GM12878 (cell line): Measurements from ENCODE around the gene BEST1. TPM values are rescaled to one million over a fixed set of nuclear protein-coding genes. Genes with fewer than 3 reads are reported as not detected.

Experiments
- ATAC-seq: fragments of 200-7000 bp; cut with Tn5 transposase; 3 replicates; pipeline ENCODE4 v1.9.1; 2020; ENCODE audit warnings: mild to moderate bottlenecking, moderate library complexity
- BruUV-seq: library from RNA; stranded (reverse); fragments of 400-500 nt; replicated peaks from 2 replicates; lab custom pipeline; 2021; lab: Mats Ljungman, UMichigan
- CTCF ChIA-PET: fragments of 300-600 bp; sonication (Branson Sonifier 250); formaldehyde crosslinking; extraction: SDS; loops from one replicate; lab custom pipeline; 2021; ENCODE audit warnings: inconsistent platforms; lab: Yijun Ruan, JAX
- POLR2A ChIA-PET: fragments of 350-600 bp; formaldehyde crosslinking; extraction: SDS; loops from one replicate; lab custom pipeline; 2021; ENCODE audit warnings: inconsistent platforms; lab: Charles Lee
- RAD21 ChIA-PET: fragments of 300-600 bp; sonication (Branson Sonifier 250); formaldehyde crosslinking; loops from one replicate; lab custom pipeline; 2023; ENCODE audit warnings: antibody characterized with exemption; ENCODE audit not compliant: unreplicated experiment; lab: Charles Lee
- SMC1A ChIA-PET: fragments of 300-600 bp; sonication (Branson Sonifier 250); formaldehyde crosslinking; loops from one replicate; lab custom pipeline; 2023; ENCODE audit not compliant: unreplicated experiment, uncharacterized antibody; lab: Charles Lee
- DNase-seq: peaks from one replicate; pipeline ENCODE4 v3.0.0-alpha.2; 2011; ENCODE audit warnings: low read depth, low spot score
- FAIRE-seq: peaks from 3 replicates; lab custom pipeline; 2011; peaks lifted over from hg19 to GRCh38; lab: Jason Lieb, UNC
- H2AFZ ChIP-seq: 2 replicates; pipeline ENCODE4 v1.6.0; 2011; ENCODE audit warnings: low read depth, low read length, control low read depth; ENCODE audit not compliant: control insufficient read depth
- H3K27ac ChIP-seq: 2 replicates; pipeline ENCODE4 v1.5.1; 2011; ENCODE audit warnings: control low read depth; ENCODE audit not compliant: control insufficient read depth, insufficient read depth
- H3K27me3 ChIP-seq, 2 experiments: replicated peaks in 1 of 2; 2 replicates each; pipeline versions ENCODE4 v1.6.0 to v1.6.1; 2011; ENCODE audit warnings: low read length in 1 of 2; ENCODE audit not compliant: control insufficient read depth in 2 of 2, insufficient read depth in 2 of 2
- H3K36me3 ChIP-seq, 2 experiments: 2 replicates each; pipeline ENCODE4 v1.5.1; 2011; ENCODE audit warnings: low read length in 1 of 2; ENCODE audit not compliant: control insufficient read depth in 2 of 2, insufficient read depth in 2 of 2
- H3K4me1 ChIP-seq: 2 replicates; pipeline ENCODE4 v1.6.1; 2011; ENCODE audit warnings: mild to moderate bottlenecking, low read length, moderate library complexity, mixed read lengths; ENCODE audit not compliant: control insufficient read depth, insufficient read depth
- H3K4me2 ChIP-seq: 2 replicates; pipeline ENCODE4 v1.6.0; 2011; ENCODE audit warnings: control low read depth; ENCODE audit not compliant: control insufficient read depth, insufficient read depth
- H3K4me3 ChIP-seq: fragments of 200-600 bp; sonication (generic); 2 replicates; pipeline ENCODE4 v1.5.1; 2016
- H3K79me2 ChIP-seq: 2 replicates; pipeline ENCODE4 v1.6.0; 2011; ENCODE audit warnings: low read length; ENCODE audit not compliant: control insufficient read depth, insufficient read depth
- H3K9ac ChIP-seq: 2 replicates; pipeline ENCODE4 v1.8.0; 2011; ENCODE audit warnings: low read length, control low read depth, mixed read lengths; ENCODE audit not compliant: control insufficient read depth, insufficient read depth
- H3K9me3 ChIP-seq: replicated peaks from 3 replicates; pipeline ENCODE4 v1.5.1; 2011; ENCODE audit warnings: mild to moderate bottlenecking, low read length; ENCODE audit not compliant: control insufficient read depth, insufficient read depth
- H4K20me1 ChIP-seq: 2 replicates; pipeline ENCODE4 v1.6.0; 2011; ENCODE audit not compliant: control insufficient read depth, insufficient read depth
- RCOR1 ChIP-seq: conservative IDR thresholded peaks from 2 replicates; pipeline ENCODE4 v1.6.1; 2012; ENCODE audit warnings: low read depth, low read length, improper control_type of control experiment
- TCF7 ChIP-seq: IDR thresholded peaks from 2 replicates; pipeline ENCODE4 v1.6.1; 2014; ENCODE audit warnings: antibody characterized with exemption, borderline replicate concordance
- WGBS: methylation state at CpG from one replicate; pipeline ENCODE4 v1.1.6; 2016; ENCODE audit warnings: low lambda C conversion rate; ENCODE audit not compliant: insufficient replicate concordance, insufficient coverage; ENCODE audit errors: missing lambda C conversion rate; 5-methylcytosine and 5-hydroxymethylcytosine counted together
- in situ Hi-C: fragments of 300-500 bp; cut with MboI; formaldehyde crosslinking; loops from 9 replicates; pipeline ENCODE4 v1.14.3; 2018; ENCODE audit warnings: mixed read lengths
- intact Hi-C: fragments of 100-400 bp; cut with micrococcal nuclease; formaldehyde crosslinking; loops from one replicate; pipeline ENCODE4 v1.14.2; 2022; ENCODE audit not compliant: unreplicated experiment
- polyA plus RNA-seq, 11 experiments: library from polyadenylated mRNA; depleted of rRNA in 4 of 11; unstranded in 6 of 11; stranded (reverse) in 5 of 11; fragments of >200 nt; fragmentation: Nextera tagmentation in 4 of 11; fragmentation: Illumina TruSeq in 1 of 11; extraction: Ambion mirVana in 4 of 11; extraction: Trizol in 1 of 11; gene quantifications; 1 replicate in 1 of 11; 2 replicates in 10 of 11; pipeline versions ENCODE4 v1.2.1 to v1.2.3, GENCODE V29; 2011 to 2016; ENCODE audit warnings: inconsistent platforms in 2 of 11, missing spikeins in 2 of 11, low read depth in 1 of 11
- total RNA-seq, 4 experiments: library from RNA; depleted of rRNA in 3 of 4; stranded (reverse); fragments of >200 nt in 3 of 4; fragmentation: Illumina TruSeq in 1 of 4; extraction: Trizol in 1 of 4; gene quantifications; 2 replicates each; pipeline versions ENCODE4 v1.2.1 to v1.2.3, GENCODE V29; 2013 to 2021
- TF ChIP-seq, protein P1 (sequence below): IDR thresholded peaks from 2 replicates; pipeline ENCODE4 v1.6.1; 2011; ENCODE audit warnings: borderline replicate concordance, low read depth, mild to moderate bottlenecking, moderate library complexity, low read length; ENCODE audit not compliant: insufficient read depth, poor library complexity, severe bottlenecking
- TF ChIP-seq, protein P2 (sequence below): IDR thresholded peaks from 2 replicates; pipeline ENCODE4 v1.6.1; 2012; ENCODE audit warnings: mild to moderate bottlenecking, low read depth, low read length

The BEST1 gene
- total and polyA plus RNA-seq, 10 of the 15 experiments (the other 5 are each of a cell fraction or from before 2014, with no cell fraction given): 0.03 to 3.4 (median 0.15) TPM; not detected in 1

DNA sequence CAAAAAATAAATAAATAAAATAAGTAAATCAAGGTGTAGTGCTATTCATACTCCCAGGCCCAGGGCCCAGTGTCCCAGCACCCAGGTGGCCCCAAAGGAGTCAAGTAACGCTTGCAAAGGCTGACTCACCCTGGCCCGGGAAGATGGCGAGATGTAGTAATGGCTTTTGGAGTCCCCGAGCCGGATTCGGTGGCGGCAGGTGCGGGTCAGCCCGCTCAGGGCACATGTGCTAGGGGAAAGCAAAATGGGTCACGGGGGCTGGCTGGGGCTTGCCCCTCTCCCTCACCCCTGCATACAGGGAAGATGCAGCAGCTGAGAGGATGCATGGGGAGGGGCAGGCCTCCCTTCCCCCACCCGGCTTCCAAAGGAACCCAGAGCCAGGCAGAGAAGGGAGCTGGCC, 47.8 kb upstream of the BEST1 start:
- TF ChIP-seq TCF7: no peak
- TF ChIP-seq RCOR1: no peak
- TF ChIP-seq, protein P1, sequence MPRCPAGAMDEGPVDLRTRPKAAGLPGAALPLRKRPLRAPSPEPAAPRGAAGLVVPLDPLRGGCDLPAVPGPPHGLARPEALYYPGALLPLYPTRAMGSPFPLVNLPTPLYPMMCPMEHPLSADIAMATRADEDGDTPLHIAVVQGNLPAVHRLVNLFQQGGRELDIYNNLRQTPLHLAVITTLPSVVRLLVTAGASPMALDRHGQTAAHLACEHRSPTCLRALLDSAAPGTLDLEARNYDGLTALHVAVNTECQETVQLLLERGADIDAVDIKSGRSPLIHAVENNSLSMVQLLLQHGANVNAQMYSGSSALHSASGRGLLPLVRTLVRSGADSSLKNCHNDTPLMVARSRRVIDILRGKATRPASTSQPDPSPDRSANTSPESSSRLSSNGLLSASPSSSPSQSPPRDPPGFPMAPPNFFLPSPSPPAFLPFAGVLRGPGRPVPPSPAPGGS: peak; percentile 64
- TF ChIP-seq, protein P2, sequence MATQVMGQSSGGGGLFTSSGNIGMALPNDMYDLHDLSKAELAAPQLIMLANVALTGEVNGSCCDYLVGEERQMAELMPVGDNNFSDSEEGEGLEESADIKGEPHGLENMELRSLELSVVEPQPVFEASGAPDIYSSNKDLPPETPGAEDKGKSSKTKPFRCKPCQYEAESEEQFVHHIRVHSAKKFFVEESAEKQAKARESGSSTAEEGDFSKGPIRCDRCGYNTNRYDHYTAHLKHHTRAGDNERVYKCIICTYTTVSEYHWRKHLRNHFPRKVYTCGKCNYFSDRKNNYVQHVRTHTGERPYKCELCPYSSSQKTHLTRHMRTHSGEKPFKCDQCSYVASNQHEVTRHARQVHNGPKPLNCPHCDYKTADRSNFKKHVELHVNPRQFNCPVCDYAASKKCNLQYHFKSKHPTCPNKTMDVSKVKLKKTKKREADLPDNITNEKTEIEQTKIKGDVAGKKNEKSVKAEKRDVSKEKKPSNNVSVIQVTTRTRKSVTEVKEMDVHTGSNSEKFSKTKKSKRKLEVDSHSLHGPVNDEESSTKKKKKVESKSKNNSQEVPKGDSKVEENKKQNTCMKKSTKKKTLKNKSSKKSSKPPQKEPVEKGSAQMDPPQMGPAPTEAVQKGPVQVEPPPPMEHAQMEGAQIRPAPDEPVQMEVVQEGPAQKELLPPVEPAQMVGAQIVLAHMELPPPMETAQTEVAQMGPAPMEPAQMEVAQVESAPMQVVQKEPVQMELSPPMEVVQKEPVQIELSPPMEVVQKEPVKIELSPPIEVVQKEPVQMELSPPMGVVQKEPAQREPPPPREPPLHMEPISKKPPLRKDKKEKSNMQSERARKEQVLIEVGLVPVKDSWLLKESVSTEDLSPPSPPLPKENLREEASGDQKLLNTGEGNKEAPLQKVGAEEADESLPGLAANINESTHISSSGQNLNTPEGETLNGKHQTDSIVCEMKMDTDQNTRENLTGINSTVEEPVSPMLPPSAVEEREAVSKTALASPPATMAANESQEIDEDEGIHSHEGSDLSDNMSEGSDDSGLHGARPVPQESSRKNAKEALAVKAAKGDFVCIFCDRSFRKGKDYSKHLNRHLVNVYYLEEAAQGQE: no peak
- no TSS peak for BruUV-seq
- in situ Hi-C loops (no loop called here), intact Hi-C loops (no loop called here)
- ATAC-seq: no peak
- H3K36me3 ChIP-seq: no peaks in the 10 kb centered on the region
- FAIRE-seq: no peak
- no peak overlapping the region for H3K4me2 ChIP-seq
- no peak for DNase-seq
- H3K27ac ChIP-seq: no peak overlapping the region
- no peak overlapping the region for H3K4me3 ChIP-seq
- H3K79me2 ChIP-seq: no peaks in the 10 kb centered on the region
- no peaks in the 10 kb centered on the region for H3K9me3 ChIP-seq
- RAD21 ChIA-PET: interaction anchor here (1.6 to 9.3 kb wide), 2 partner anchors 45 to 179 kb away, joined by 5 to 175 read pairs; no protein-coding TSS in a partner anchor
- H2AFZ ChIP-seq: no peak overlapping the region
- SMC1A ChIA-PET: interaction anchor here (1.3 to 11.0 kb wide), 2 partner anchors 45 to 182 kb away, joined by 4 to 168 read pairs; no protein-coding TSS in a partner anchor
- WGBS: 57% methylated on average over 11 of the region's 11 CpGs
- CTCF ChIA-PET: interaction anchor here (0.9 to 11.4 kb wide), 7 partner anchors 46 to 207 kb away, joined by 3 to 321 read pairs (median 52); partner anchors contain the start of gene BEST1
- peaks cover 0 to 1% of the 10 kb centered on the region in 2 experiments; a peak in 1 of 4 replicates for H3K27me3 ChIP-seq
- no peaks in the 10 kb centered on the region for H3K4me1 ChIP-seq
- POLR2A ChIA-PET: no interaction called here
- H3K9ac ChIP-seq: no peak overlapping the region
- no peaks in the 10 kb centered on the region for H4K20me1 ChIP-seq
